Thymus (tissue), 11 donors: ENCODE measurements around the gene PTPN9. TPM values are rescaled to one million over a fixed set of nuclear protein-coding genes. Genes with fewer than 3 reads are reported as not detected.
"Not testable (repeated sequence)": the region's sequence is repeated elsewhere in the genome, so short reads cannot be mapped to it uniquely, and the experiment has no call there.

ENCODE experiments used
- DNase-seq, 9 donors: peaks; one replicate each; pipeline ENCODE4 v3.0.0-alpha.2; 2013; ENCODE audit warnings: low spot score in 9 of 9, low read depth in 6 of 9, missing footprints in 1 of 9
- H3K27ac ChIP-seq, 2 donors: one replicate each; pipeline ENCODE4 v1.5.1; 2013; ENCODE audit warnings: control low read depth in 1 of 2, low read depth in 1 of 2, low read length in 1 of 2, mild to moderate bottlenecking in 1 of 2, moderate library complexity in 1 of 2
- H3K27me3 ChIP-seq, 2 donors: one replicate each; pipeline ENCODE4 v1.5.1; 2013; ENCODE audit warnings: low read length in 1 of 2; ENCODE audit not compliant: control insufficient read depth in 2 of 2, insufficient read depth in 1 of 2
- H3K36me3 ChIP-seq, 2 donors: one replicate each; pipeline ENCODE4 v1.5.1; 2013; ENCODE audit warnings: low read length in 1 of 2, mild to moderate bottlenecking in 1 of 2, moderate library complexity in 1 of 2; ENCODE audit not compliant: control insufficient read depth in 2 of 2, insufficient read depth in 2 of 2
- H3K4me1 ChIP-seq, 2 donors: one replicate each; pipeline ENCODE4 v1.5.1; 2013; ENCODE audit warnings: low read length in 2 of 2; ENCODE audit not compliant: control insufficient read depth in 2 of 2, insufficient read depth in 2 of 2
- H3K4me3 ChIP-seq, 2 donors: one replicate each; pipeline ENCODE4 v1.5.1; 2013; ENCODE audit warnings: low read length in 2 of 2, control low read depth in 1 of 2, mild to moderate bottlenecking in 1 of 2
- H3K9me3 ChIP-seq, 2 donors: one replicate each; pipeline ENCODE4 v1.5.1; 2013; ENCODE audit warnings: low read length in 1 of 2, mild to moderate bottlenecking in 1 of 2; ENCODE audit not compliant: control insufficient read depth in 2 of 2, insufficient read depth in 1 of 2
- WGBS: extraction: QIAGEN DNeasy Blood & Tissue Kit; methylation state at CpG from one replicate; pipeline ENCODE4 v1.1.7; 2013; 5-methylcytosine and 5-hydroxymethylcytosine counted together
- polyA plus RNA-seq: library from polyadenylated mRNA; stranded (reverse); fragments of 200-250 nt; gene quantifications from one replicate; pipeline ENCODE4 v1.2.3, GENCODE V29; 2013
- total RNA-seq: library from RNA; stranded (reverse); fragments of 120-200 nt; gene quantifications from one replicate; pipeline ENCODE4 v1.2.4, GENCODE V29; 2013
- donor health status: healthy.

The PTPN9 gene
- total and polyA plus RNA-seq, 2 donors = 12.1 to 12.3 TPM

GRCh38 chr15:75573648-75574384, 5.3 kb downstream of the PTPN9 start:
- DNase-seq = no peak
- no peaks in the 10 kb centered on the region for H3K36me3 ChIP-seq
- WGBS = over 99% methylated on average over 5 of the region's 5 CpGs
- peaks cover 7 to 11% of the 10 kb centered on the region in 2 donors for H3K4me1 ChIP-seq
- no peaks in the 10 kb centered on the region for H3K27me3 ChIP-seq
- H3K27ac ChIP-seq = no peak overlapping the region
- no peak overlapping the region for H3K4me3 ChIP-seq
- no peaks in the 10 kb centered on the region for H3K9me3 ChIP-seq

GRCh38 chr15:75570126-75570845, 8.8 kb downstream of the PTPN9 start:
- Histone ChIP-seq H3K27me3 (no peaks in the 10 kb centered on the region), H3K4me3 (no peak overlapping the region), H3K36me3 (no peaks in the 10 kb centered on the region), H3K4me1 (no peaks in the 10 kb centered on the region), H3K27ac (no peak overlapping the region), H3K9me3 (no peaks in the 10 kb centered on the region)
- WGBS = 96% methylated on average over 8 of the region's 8 CpGs
- DNase-seq = no peak

GRCh38 chr15:75565062-75565970, 13.8 kb downstream of the PTPN9 start:
- no peak overlapping the region for H3K27ac ChIP-seq
- over 99% methylated on average over 3 of the region's 3 CpGs for WGBS
- H3K4me1 ChIP-seq = no peaks in the 10 kb centered on the region
- DNase-seq = no peak
- H3K36me3 ChIP-seq = no peaks in the 10 kb centered on the region
- no peak overlapping the region for H3K4me3 ChIP-seq
- no peaks in the 10 kb centered on the region for H3K27me3 ChIP-seq
- H3K9me3 ChIP-seq = no peaks in the 10 kb centered on the region

GRCh38 chr15:75561888-75562287, 17.2 kb downstream of the PTPN9 start:
- no peaks in the 10 kb centered on the region for H3K9me3 ChIP-seq
- DNase-seq = no peak
- H3K4me1 ChIP-seq = no peaks in the 10 kb centered on the region
- H3K27ac ChIP-seq = no peak overlapping the region
- no peaks in the 10 kb centered on the region for H3K27me3 ChIP-seq
- 95% methylated on average over 5 of the region's 5 CpGs for WGBS
- no peaks in the 10 kb centered on the region for H3K36me3 ChIP-seq
- H3K4me3 ChIP-seq = no peak overlapping the region

GRCh38 chr15:75559360-75559759, 19.8 kb downstream of the PTPN9 start:
- 97% methylated on average over 6 of the region's 6 CpGs for WGBS
- H3K4me3 ChIP-seq, H3K27ac ChIP-seq, DNase-seq, H3K9me3 ChIP-seq, H3K36me3 ChIP-seq, H3K4me1 ChIP-seq, H3K27me3 ChIP-seq: not testable (repeated sequence)

GRCh38 chr15:75558955-75559354, 20.2 kb downstream of the PTPN9 start:
- not testable (repeated sequence) for H3K27ac ChIP-seq, H3K9me3 ChIP-seq, H3K36me3 ChIP-seq, H3K4me3 ChIP-seq, H3K4me1 ChIP-seq, DNase-seq, H3K27me3 ChIP-seq
- WGBS = 95% methylated on average over 28 of the region's 28 CpGs

- Histone ChIP-seq H3K27me3 (no peaks in the 10 kb centered on the region), H3K4me3 (no peak overlapping the region), H3K27ac (no peak overlapping the region), H3K4me1 (no peaks in the 10 kb centered on the region), H3K9me3 (no peaks in the 10 kb centered on the region), H3K36me3 (no peaks in the 10 kb centered on the region)
- DNase-seq = no peak
Measured at GRCh38 chr15:75554717-75555116, 24.4 kb downstream of the PTPN9 start.

- H3K36me3 ChIP-seq = no peaks in the 10 kb centered on the region
- no peak overlapping the region for H3K4me3 ChIP-seq
- no peak for DNase-seq
- H3K27me3 ChIP-seq = no peaks in the 10 kb centered on the region
- H3K27ac ChIP-seq = no peak overlapping the region
- H3K4me1 ChIP-seq = no peaks in the 10 kb centered on the region
- no peaks in the 10 kb centered on the region for H3K9me3 ChIP-seq
Measured at GRCh38 chr15:75553659-75554058, 25.5 kb downstream of the PTPN9 start.

GRCh38 chr15:75551091-75551490, 28.0 kb downstream of the PTPN9 start:
- 95% methylated on average over 4 of the region's 4 CpGs for WGBS
- Histone ChIP-seq H3K9me3 (no peaks in the 10 kb centered on the region), H3K4me1 (no peaks in the 10 kb centered on the region), H3K27me3 (no peaks in the 10 kb centered on the region), H3K36me3 (no peaks in the 10 kb centered on the region), H3K4me3 (no peak overlapping the region), H3K27ac (no peak overlapping the region)
- DNase-seq = no peak
